Brain microvascular endothelial cell (primary cell): Measurements from ENCODE around the gene LHFPL6.

ENCODE experiments used
- DNase-seq: peaks from one replicate; pipeline ENCODE4 v3.0.0-alpha.2; 2020
- H3K27ac ChIP-seq: fragments of 250-450 bp; sonication (Bioruptor Pico); 2 replicates; pipeline ENCODE4 v1.5.1; 2020; ENCODE audit warnings: mild to moderate bottlenecking, moderate library complexity
- H3K27me3 ChIP-seq: fragments of 250-450 bp; sonication (Bioruptor Pico); replicated peaks from 2 replicates; pipeline ENCODE4 v1.5.1; 2020; ENCODE audit warnings: mild to moderate bottlenecking
- H3K36me3 ChIP-seq: fragments of 250-450 bp; sonication (Bioruptor Pico); replicated peaks from 2 replicates; pipeline ENCODE4 v1.5.1; 2020; ENCODE audit warnings: mild to moderate bottlenecking
- H3K4me3 ChIP-seq: 2 replicates; pipeline ENCODE4 v1.5.1; 2011; ENCODE audit warnings: low read depth, mild to moderate bottlenecking, control low read depth, low read length, moderate library complexity
- in situ Hi-C: cut with HindIII; loops from 2 replicates; pipeline ENCODE4 v1.10.0; 2017; ENCODE audit warnings: low sequenced_read_pairs, low pct_ligation_motif_present
- TF ChIP-seq, protein P1 (sequence below): IDR thresholded peaks from 2 replicates; pipeline ENCODE4 v1.5.1; 2011; ENCODE audit warnings: low read depth, mild to moderate bottlenecking, moderate library complexity, low read length, control low read depth, inconsistent platforms; ENCODE audit errors: missing control alignments

The LHFPL6 gene

GRCh38 chr13:39550931-39551330 lies 52.1 kb downstream of the LHFPL6 start:
- TF ChIP-seq, protein P1, sequence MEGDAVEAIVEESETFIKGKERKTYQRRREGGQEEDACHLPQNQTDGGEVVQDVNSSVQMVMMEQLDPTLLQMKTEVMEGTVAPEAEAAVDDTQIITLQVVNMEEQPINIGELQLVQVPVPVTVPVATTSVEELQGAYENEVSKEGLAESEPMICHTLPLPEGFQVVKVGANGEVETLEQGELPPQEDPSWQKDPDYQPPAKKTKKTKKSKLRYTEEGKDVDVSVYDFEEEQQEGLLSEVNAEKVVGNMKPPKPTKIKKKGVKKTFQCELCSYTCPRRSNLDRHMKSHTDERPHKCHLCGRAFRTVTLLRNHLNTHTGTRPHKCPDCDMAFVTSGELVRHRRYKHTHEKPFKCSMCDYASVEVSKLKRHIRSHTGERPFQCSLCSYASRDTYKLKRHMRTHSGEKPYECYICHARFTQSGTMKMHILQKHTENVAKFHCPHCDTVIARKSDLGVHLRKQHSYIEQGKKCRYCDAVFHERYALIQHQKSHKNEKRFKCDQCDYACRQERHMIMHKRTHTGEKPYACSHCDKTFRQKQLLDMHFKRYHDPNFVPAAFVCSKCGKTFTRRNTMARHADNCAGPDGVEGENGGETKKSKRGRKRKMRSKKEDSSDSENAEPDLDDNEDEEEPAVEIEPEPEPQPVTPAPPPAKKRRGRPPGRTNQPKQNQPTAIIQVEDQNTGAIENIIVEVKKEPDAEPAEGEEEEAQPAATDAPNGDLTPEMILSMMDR, result no peak
- Histone ChIP-seq H3K27ac (no peak overlapping the region), H3K36me3 (no peaks in the 10 kb centered on the region), H3K4me3 (no peak overlapping the region), H3K27me3 (no peaks in the 10 kb centered on the region)
- no peak for DNase-seq
- in situ Hi-C loops, result no loop called here

- TF ChIP-seq, protein P1, result no peak
- Histone ChIP-seq H3K36me3 (no peaks in the 10 kb centered on the region), H3K4me3 (no peak overlapping the region), H3K27me3 (no peaks in the 10 kb centered on the region), H3K27ac (no peak overlapping the region)
- DNase-seq, result no peak
- in situ Hi-C loops, result no loop called here
Observed at GRCh38 chr13:39547108-39547507, 55.9 kb downstream of the LHFPL6 start.

DNA sequence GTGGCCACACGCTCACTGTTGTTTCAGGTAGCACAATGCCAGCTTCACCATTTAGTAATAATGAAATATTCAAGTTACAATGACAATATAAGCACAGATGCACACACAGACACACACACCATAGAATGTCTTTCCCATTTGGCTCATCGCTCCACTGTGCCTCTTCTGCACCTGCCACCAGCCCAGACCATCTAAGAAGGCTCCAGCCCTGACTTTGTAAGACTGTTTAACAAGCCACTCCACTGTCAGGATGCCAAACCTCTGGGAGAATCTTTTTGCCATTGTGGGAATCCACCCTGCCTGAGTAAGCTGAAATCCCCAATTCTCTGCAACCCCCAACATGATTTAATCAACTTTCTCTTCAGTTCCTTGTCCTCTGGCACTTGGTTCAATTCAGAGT lies 60.6 kb downstream of the LHFPL6 start:
- in situ Hi-C loops, result no loop called here
- no peak overlapping the region for H3K4me3 ChIP-seq
- no peaks in the 10 kb centered on the region for H3K36me3 ChIP-seq
- TF ChIP-seq, protein P1, result no peak
- H3K27me3 ChIP-seq, result no peaks in the 10 kb centered on the region
- H3K27ac ChIP-seq, result no peak overlapping the region
- no peak for DNase-seq

- H3K4me3 ChIP-seq, result no peak overlapping the region
- H3K27ac ChIP-seq, result no peak overlapping the region
- in situ Hi-C loops, result no loop called here
- no peak for DNase-seq
- TF ChIP-seq, protein P1, result no peak
- H3K36me3 ChIP-seq, result no peaks in the 10 kb centered on the region
- H3K27me3 ChIP-seq, result no peaks in the 10 kb centered on the region
Observed at GRCh38 chr13:39540929-39541605, 61.9 kb downstream of the LHFPL6 start.

DNA sequence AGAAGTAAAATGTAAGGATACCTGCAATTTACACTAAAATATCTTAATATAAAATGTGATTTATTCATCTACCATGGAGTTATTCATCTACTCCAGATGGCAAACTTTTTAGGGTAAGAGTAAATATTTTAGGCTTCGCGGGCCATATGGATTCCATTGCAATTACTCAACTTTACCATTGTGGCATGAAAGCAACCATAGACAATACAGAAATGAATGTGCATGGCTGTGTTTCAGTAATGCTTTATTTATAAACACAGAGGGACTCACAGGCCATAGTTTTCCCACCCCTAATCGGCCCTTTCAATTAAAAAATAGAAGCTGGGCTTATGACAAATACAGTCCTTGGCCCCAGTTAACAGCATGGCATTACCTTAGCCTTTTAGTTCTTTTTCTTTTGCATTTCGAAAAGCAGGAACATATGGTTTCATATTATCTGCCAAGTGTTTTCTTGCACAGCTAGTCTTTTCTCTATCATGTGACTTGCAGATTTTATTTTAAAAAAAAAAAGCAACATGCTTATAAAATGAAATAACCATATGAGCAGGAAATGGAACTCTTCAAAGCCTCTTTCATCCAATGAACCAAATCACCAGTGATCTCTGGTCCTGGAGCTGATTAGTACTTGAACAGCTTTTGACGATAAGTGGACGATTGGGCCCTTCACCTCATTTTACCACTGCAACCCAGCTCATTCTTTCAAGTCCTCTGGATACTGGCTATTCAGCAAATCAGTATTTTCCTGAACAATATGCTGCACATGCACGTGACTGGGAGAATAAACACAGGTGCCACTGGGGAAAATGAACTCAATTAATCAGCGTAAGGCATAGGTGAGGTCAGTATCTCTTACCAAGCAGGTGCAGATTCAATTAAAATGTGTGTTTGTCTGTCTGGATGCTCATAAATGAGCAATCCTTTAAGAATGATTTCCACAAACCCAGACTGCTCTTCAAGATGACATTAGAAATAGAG lies 63.9 kb downstream of the LHFPL6 start:
- TF ChIP-seq, protein P1, result no peak
- H3K36me3 ChIP-seq, result no peaks in the 10 kb centered on the region
- in situ Hi-C loops, result no loop called here

More for the DNA sequence above, 63.9 kb downstream of the LHFPL6 start:
- no peak overlapping the region for H3K4me3 ChIP-seq
- H3K27me3 ChIP-seq, result no peaks in the 10 kb centered on the region
- no peak overlapping the region for H3K27ac ChIP-seq
- peak; percentile 40 for DNase-seq
